SK-N-SH (cell line): ENCODE measurements around the gene RGSL1. TPM values are rescaled to one million over a fixed set of nuclear protein-coding genes. Genes with fewer than 3 reads are reported as not detected.

Experiments used
- CTCF ChIA-PET: fragments of 300-600, 350-600 bp; formaldehyde crosslinking; extraction: SDS; loops from one replicate; lab custom pipeline; 2021; lab: Yijun Ruan, JAX
- POLR2A ChIA-PET: fragments of 350-600 bp; sonication (Branson Sonifier 250); formaldehyde crosslinking; extraction: SDS; loops from one replicate; lab custom pipeline; 2020; ENCODE audit warnings: antibody characterized with exemption, inconsistent platforms; lab: Yijun Ruan, JAX
- DNase-seq: peaks from one replicate; pipeline ENCODE4 v3.0.0; 2012
- H2AFZ ChIP-seq: fragments of 200-600 bp; sonication (generic); 2 replicates; pipeline ENCODE4 v1.8.1; 2016; ENCODE audit warnings: antibody characterized with exemption, mild to moderate bottlenecking, low read depth
- H3F3A ChIP-seq: fragments of 200-600 bp; sonication (generic); replicated peaks from 2 replicates; pipeline ENCODE3; 2016; ENCODE audit warnings: antibody characterized with exemption, mild to moderate bottlenecking; ENCODE audit not compliant: insufficient read depth
- H3K27ac ChIP-seq, 2 experiments: fragments of 200-500 bp in 1 of 2; fragments of 200-600 bp in 1 of 2; sonication (Bioruptor generic) in 1 of 2; sonication (generic), shearing (Covaris generic) in 1 of 2; 2 replicates each; pipeline versions ENCODE4 v1.5.1 to v1.6.1; 2014 to 2016; ENCODE audit warnings: low read depth in 2 of 2, inconsistent platforms in 1 of 2, low read length in 1 of 2, mild to moderate bottlenecking in 1 of 2, mixed read lengths in 1 of 2
- H3K27me3 ChIP-seq: fragments of 200-600 bp; sonication (generic), shearing (Covaris generic); 2 replicates; pipeline ENCODE4 v1.6.1; 2016; ENCODE audit warnings: mixed run types; ENCODE audit not compliant: insufficient read depth
- H3K36me3 ChIP-seq, 2 experiments: fragments of 200-500 bp in 1 of 2; fragments of 200-600 bp in 1 of 2; sonication (Bioruptor generic) in 1 of 2; sonication (generic) in 1 of 2; replicated peaks in 1 of 2; 2 replicates each; pipeline versions ENCODE3 to v1.5.1; 2014 to 2016; ENCODE audit warnings: low read length in 1 of 2, mild to moderate bottlenecking in 1 of 2; ENCODE audit not compliant: insufficient read depth in 2 of 2, control insufficient read depth in 1 of 2
- H3K4me1 ChIP-seq, 2 experiments: fragments of 200-500 bp in 1 of 2; fragments of 200-600 bp in 1 of 2; sonication (Bioruptor generic) in 1 of 2; sonication (generic), shearing (Covaris generic) in 1 of 2; 2 replicates each; pipeline versions ENCODE4 v1.5.1 to v1.6.1; 2014 to 2016; ENCODE audit warnings: low read depth in 1 of 2, low read length in 1 of 2, mixed run types in 1 of 2; ENCODE audit not compliant: insufficient read depth in 2 of 2, control insufficient read depth in 1 of 2
- H3K4me2 ChIP-seq: fragments of 200-600 bp; sonication (generic), shearing (Covaris generic); 2 replicates; pipeline ENCODE4 v1.6.1; 2017; ENCODE audit warnings: mixed run types
- H3K4me3 ChIP-seq, 2 experiments: fragments of 200-500 bp in 1 of 2; fragments of 200-600 bp in 1 of 2; sonication (Bioruptor generic) in 1 of 2; sonication (generic), shearing (Covaris generic) in 1 of 2; 2 replicates each; pipeline versions ENCODE4 v1.5.1 to v1.8.1; 2014 to 2016; ENCODE audit warnings: low read depth in 2 of 2, inconsistent platforms in 1 of 2, low read length in 1 of 2, mild to moderate bottlenecking in 1 of 2, mixed read lengths in 1 of 2, moderate library complexity in 1 of 2
- H3K79me2 ChIP-seq: fragments of 200-600 bp; sonication (generic); 2 replicates; pipeline ENCODE4 v1.8.1; 2017; ENCODE audit warnings: mild to moderate bottlenecking; ENCODE audit not compliant: insufficient read depth
- H3K9ac ChIP-seq: fragments of 200-600 bp; sonication (generic); 2 replicates; pipeline ENCODE4 v1.6.1; 2017; ENCODE audit warnings: mixed run types
- H3K9me2 ChIP-seq: fragments of 200-600 bp; sonication (generic); 2 replicates; pipeline ENCODE4 v1.6.1; 2017; ENCODE audit warnings: mixed run types
- H3K9me3 ChIP-seq: fragments of 200-600 bp; sonication (generic); 2 replicates; pipeline ENCODE4 v1.6.1; 2017; ENCODE audit warnings: mixed run types, mild to moderate bottlenecking, moderate library complexity
- H4K20me1 ChIP-seq: fragments of 200-600 bp; sonication (generic); 2 replicates; pipeline ENCODE4 v1.6.1; 2017; ENCODE audit warnings: mild to moderate bottlenecking, mixed run types; ENCODE audit not compliant: insufficient read depth
- EP300 ChIP-seq, 2 experiments: IDR thresholded peaks; 2 replicates each; pipeline versions ENCODE4 v1.4.0 to v1.6.1; 2012; ENCODE audit warnings: borderline replicate concordance in 1 of 2, low read depth in 1 of 2, low read length in 1 of 2
- EZH2phosphoT487 ChIP-seq: fragments of 200-600 bp; sonication (generic); IDR thresholded peaks from 2 replicates; pipeline ENCODE4 v1.6.1; 2017; ENCODE audit warnings: low read depth, mixed run types, mild to moderate bottlenecking, antibody characterized with exemption, moderate library complexity, borderline replicate concordance
- FOXM1 ChIP-seq: IDR thresholded peaks from 2 replicates; pipeline ENCODE4 v1.4.0; 2012; ENCODE audit warnings: low read depth, mild to moderate bottlenecking
- GABPA ChIP-seq: IDR thresholded peaks from 2 replicates; pipeline ENCODE4 v1.4.0; 2012; ENCODE audit warnings: low read depth, mild to moderate bottlenecking
- GATA2 ChIP-seq: sonication (generic); formaldehyde crosslinking; IDR thresholded peaks from 2 replicates; pipeline ENCODE4 v1.5.0; 2020; ENCODE audit warnings: mild to moderate bottlenecking, missing genetic modification reagents
- NFIC ChIP-seq: IDR thresholded peaks from 2 replicates; pipeline ENCODE4 v1.4.0; 2012; ENCODE audit warnings: borderline replicate concordance
- RAD21 ChIP-seq: IDR thresholded peaks from 2 replicates; pipeline ENCODE4 v1.6.1; 2012; ENCODE audit warnings: mild to moderate bottlenecking, low read length
- RCOR1 ChIP-seq: fragments of 150-350 bp; IDR thresholded peaks from 2 replicates; pipeline ENCODE4 v1.6.1; 2017; ENCODE audit warnings: antibody characterized with exemption, low read length
- RXRA ChIP-seq: IDR thresholded peaks from 2 replicates; pipeline ENCODE4 v1.4.0; 2012; ENCODE audit warnings: low read depth, mild to moderate bottlenecking, borderline replicate concordance
- SIN3A ChIP-seq: IDR thresholded peaks from 2 replicates; pipeline ENCODE4 v1.6.1; 2012; ENCODE audit warnings: low read depth, mild to moderate bottlenecking, low read length, moderate library complexity, borderline replicate concordance
- TEAD4 ChIP-seq: IDR thresholded peaks from 2 replicates; pipeline ENCODE4 v1.4.0; 2012; ENCODE audit warnings: mild to moderate bottlenecking, borderline replicate concordance; ENCODE audit not compliant: insufficient read depth
- YY1 ChIP-seq: IDR thresholded peaks from 2 replicates; pipeline ENCODE4 v1.4.0; 2012; ENCODE audit warnings: low read depth, mild to moderate bottlenecking
- WGBS: methylation state at CpG from one replicate; pipeline ENCODE4 v1.1.6; 2017; ENCODE audit warnings: low lambda C conversion rate; 5-methylcytosine and 5-hydroxymethylcytosine counted together
- polyA plus RNA-seq, 3 experiments: library from polyadenylated mRNA; depleted of rRNA; stranded (reverse); fragments of >200 nt; gene quantifications; 2 replicates each; pipeline ENCODE4 v1.2.3, GENCODE V29; 2012
- TF ChIP-seq, protein P1 (sequence below): IDR thresholded peaks from 2 replicates; pipeline ENCODE4 v1.4.0; 2012; ENCODE audit warnings: low read depth, borderline replicate concordance
- TF ChIP-seq, protein P2 (sequence below): IDR thresholded peaks from 2 replicates; pipeline ENCODE4 v1.4.0; 2012; ENCODE audit warnings: low read depth
- TF ChIP-seq, protein P3 (sequence below): fragments of 200-600 bp; sonication (generic); IDR thresholded peaks from 2 replicates; pipeline ENCODE4 v1.6.1; 2017; ENCODE audit warnings: antibody characterized with exemption, mild to moderate bottlenecking, moderate library complexity
- TF ChIP-seq, protein P4 (sequence below): fragments of 150-350 bp; IDR thresholded peaks from 2 replicates; pipeline ENCODE4 v1.6.1; 2017; ENCODE audit warnings: antibody characterized with exemption, low read length, low read depth, borderline replicate concordance
- TF ChIP-seq, protein P5 (sequence below): fragments of 150-350 bp; IDR thresholded peaks from 2 replicates; pipeline ENCODE4 v1.6.1; 2016; ENCODE audit warnings: mild to moderate bottlenecking, low read depth, low read length
- TF ChIP-seq, protein P6 (sequence below): IDR thresholded peaks from 2 replicates; pipeline ENCODE4 v1.4.0; 2012; ENCODE audit warnings: low read depth, borderline replicate concordance

Gene RGSL1
- polyA plus RNA-seq, 1 of the 3 experiments (the other 2 are of a cell fraction), result not detected

DNA sequence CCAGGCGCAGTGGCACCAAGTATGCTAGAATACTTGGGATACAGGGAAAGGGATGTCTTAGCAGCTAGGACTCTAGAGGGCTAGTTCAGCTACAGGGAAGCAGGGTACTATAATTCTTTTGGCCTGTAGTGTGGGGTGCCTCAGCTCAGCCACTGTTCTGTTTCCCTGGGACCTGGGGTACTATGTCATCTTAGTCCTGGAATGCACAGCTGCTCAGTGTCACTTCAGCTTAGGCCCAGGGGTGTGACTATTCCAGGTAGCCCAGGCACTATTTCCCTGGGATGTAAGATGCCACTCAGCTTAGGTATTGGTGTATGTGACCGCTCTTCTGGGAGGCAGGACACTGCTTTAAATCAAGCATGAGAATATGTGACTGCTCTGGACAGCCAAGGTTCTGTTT is 34.1 kb downstream of the RGSL1 start:
- DNase-seq, result no peak
- no peaks in the 10 kb centered on the region for H3K27me3 ChIP-seq
- no peaks in the 10 kb centered on the region for H3K79me2 ChIP-seq
- H2AFZ ChIP-seq, result no peak overlapping the region
- no peaks in the 10 kb centered on the region for H3K9me2 ChIP-seq
- no peaks in the 10 kb centered on the region for H3F3A ChIP-seq
- H3K4me2 ChIP-seq, result no peak overlapping the region
- TF ChIP-seq, protein P1, sequence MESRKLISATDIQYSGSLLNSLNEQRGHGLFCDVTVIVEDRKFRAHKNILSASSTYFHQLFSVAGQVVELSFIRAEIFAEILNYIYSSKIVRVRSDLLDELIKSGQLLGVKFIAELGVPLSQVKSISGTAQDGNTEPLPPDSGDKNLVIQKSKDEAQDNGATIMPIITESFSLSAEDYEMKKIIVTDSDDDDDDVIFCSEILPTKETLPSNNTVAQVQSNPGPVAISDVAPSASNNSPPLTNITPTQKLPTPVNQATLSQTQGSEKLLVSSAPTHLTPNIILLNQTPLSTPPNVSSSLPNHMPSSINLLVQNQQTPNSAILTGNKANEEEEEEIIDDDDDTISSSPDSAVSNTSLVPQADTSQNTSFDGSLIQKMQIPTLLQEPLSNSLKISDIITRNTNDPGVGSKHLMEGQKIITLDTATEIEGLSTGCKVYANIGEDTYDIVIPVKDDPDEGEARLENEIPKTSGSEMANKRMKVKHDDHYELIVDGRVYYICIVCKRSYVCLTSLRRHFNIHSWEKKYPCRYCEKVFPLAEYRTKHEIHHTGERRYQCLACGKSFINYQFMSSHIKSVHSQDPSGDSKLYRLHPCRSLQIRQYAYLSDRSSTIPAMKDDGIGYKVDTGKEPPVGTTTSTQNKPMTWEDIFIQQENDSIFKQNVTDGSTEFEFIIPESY, result no peak
- TF ChIP-seq, protein P2, sequence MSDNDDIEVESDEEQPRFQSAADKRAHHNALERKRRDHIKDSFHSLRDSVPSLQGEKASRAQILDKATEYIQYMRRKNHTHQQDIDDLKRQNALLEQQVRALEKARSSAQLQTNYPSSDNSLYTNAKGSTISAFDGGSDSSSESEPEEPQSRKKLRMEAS, result no peak
- TF ChIP-seq TEAD4 (no peak), GATA2 (CRISPR knock-in tag) (no peak), EZH2phosphoT487 (no peak)
- TF ChIP-seq, protein P3, sequence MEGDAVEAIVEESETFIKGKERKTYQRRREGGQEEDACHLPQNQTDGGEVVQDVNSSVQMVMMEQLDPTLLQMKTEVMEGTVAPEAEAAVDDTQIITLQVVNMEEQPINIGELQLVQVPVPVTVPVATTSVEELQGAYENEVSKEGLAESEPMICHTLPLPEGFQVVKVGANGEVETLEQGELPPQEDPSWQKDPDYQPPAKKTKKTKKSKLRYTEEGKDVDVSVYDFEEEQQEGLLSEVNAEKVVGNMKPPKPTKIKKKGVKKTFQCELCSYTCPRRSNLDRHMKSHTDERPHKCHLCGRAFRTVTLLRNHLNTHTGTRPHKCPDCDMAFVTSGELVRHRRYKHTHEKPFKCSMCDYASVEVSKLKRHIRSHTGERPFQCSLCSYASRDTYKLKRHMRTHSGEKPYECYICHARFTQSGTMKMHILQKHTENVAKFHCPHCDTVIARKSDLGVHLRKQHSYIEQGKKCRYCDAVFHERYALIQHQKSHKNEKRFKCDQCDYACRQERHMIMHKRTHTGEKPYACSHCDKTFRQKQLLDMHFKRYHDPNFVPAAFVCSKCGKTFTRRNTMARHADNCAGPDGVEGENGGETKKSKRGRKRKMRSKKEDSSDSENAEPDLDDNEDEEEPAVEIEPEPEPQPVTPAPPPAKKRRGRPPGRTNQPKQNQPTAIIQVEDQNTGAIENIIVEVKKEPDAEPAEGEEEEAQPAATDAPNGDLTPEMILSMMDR, result no peak
- H3K27ac ChIP-seq, result no peak overlapping the region
- no peak overlapping the region for H3K9ac ChIP-seq
- CTCF ChIA-PET, result interaction anchor here (0.6 to 1.2 kb wide), 3 partner anchors 12 to 132 kb away, joined by 3 read pairs; no protein-coding TSS in a partner anchor
- POLR2A ChIA-PET, result no interaction called here
- no peaks in the 10 kb centered on the region for H3K4me1 ChIP-seq
- no peak overlapping the region for H3K4me3 ChIP-seq
- no peaks in the 10 kb centered on the region for H3K9me3 ChIP-seq
- WGBS, result 42% methylated on average over 2 of the region's 2 CpGs
- no peaks in the 10 kb centered on the region for H4K20me1 ChIP-seq
- H3K36me3 ChIP-seq, result no peaks in the 10 kb centered on the region

DNA sequence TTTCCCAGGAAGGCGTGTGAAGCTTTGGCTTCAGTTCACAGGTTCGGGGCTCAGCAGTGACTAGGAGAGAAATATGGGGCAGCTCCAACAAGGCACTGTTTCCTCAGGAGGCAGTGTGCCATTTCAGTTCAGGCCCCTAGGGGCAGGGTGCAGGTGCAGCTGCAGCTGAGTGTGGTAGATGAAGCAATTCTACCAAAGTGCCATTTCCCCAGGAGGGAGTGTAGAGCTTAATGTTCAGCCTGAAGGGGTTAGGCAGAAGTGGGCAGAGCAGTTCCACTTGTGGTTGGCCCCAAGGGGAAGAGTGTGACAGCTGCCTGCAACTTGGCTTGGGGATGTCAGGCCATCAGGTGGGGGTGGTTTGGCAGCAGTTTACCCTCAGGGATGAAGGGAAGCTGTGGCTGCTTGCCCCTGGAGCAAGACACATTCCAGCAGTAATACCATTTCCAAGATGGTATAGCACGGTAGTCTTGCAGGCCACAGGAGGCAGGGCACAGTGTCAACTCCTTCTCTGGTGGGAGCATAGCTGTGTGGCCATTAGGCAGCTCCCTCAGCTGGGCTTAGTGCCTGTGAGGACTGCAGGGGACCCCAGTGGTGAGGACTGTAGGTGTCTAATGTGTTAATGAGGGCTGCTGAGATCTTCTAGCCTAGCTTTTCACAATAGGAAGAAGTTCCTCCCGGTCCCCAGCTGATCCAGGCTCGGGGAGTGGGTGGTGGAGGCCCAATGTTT is 34.7 kb downstream of the RGSL1 start:
- Histone ChIP-seq H3K36me3 (no peaks in the 10 kb centered on the region), H3K9me2 (no peaks in the 10 kb centered on the region), H3K79me2 (no peaks in the 10 kb centered on the region), H3K9me3 (no peaks in the 10 kb centered on the region), H3K4me2 (no peak overlapping the region), H3K4me1 (no peaks in the 10 kb centered on the region), H3F3A (no peaks in the 10 kb centered on the region), H3K27me3 (no peaks in the 10 kb centered on the region), H3K9ac (no peak overlapping the region), H4K20me1 (no peaks in the 10 kb centered on the region), H3K27ac (no peak overlapping the region), H3K4me3 (no peak overlapping the region), H2AFZ (no peak overlapping the region)
- POLR2A ChIA-PET, result no interaction called here
- TF ChIP-seq, protein P4, sequence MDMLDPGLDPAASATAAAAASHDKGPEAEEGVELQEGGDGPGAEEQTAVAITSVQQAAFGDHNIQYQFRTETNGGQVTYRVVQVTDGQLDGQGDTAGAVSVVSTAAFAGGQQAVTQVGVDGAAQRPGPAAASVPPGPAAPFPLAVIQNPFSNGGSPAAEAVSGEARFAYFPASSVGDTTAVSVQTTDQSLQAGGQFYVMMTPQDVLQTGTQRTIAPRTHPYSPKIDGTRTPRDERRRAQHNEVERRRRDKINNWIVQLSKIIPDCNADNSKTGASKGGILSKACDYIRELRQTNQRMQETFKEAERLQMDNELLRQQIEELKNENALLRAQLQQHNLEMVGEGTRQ, result no peak
- no peak for TF ChIP-seq RAD21
- no peak for TF ChIP-seq YY1
- TF ChIP-seq SIN3A, result no peak
- TF ChIP-seq EZH2phosphoT487, result no peak
- TF ChIP-seq RXRA, result no peak
- TF ChIP-seq, protein P5, sequence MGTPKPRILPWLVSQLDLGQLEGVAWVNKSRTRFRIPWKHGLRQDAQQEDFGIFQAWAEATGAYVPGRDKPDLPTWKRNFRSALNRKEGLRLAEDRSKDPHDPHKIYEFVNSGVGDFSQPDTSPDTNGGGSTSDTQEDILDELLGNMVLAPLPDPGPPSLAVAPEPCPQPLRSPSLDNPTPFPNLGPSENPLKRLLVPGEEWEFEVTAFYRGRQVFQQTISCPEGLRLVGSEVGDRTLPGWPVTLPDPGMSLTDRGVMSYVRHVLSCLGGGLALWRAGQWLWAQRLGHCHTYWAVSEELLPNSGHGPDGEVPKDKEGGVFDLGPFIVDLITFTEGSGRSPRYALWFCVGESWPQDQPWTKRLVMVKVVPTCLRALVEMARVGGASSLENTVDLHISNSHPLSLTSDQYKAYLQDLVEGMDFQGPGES, result no peak
- no peak for TF ChIP-seq NFIC
- no peak for TF ChIP-seq FOXM1
- no peak for TF ChIP-seq RCOR1
- no peak for TF ChIP-seq GABPA
- TF ChIP-seq, protein P6, sequence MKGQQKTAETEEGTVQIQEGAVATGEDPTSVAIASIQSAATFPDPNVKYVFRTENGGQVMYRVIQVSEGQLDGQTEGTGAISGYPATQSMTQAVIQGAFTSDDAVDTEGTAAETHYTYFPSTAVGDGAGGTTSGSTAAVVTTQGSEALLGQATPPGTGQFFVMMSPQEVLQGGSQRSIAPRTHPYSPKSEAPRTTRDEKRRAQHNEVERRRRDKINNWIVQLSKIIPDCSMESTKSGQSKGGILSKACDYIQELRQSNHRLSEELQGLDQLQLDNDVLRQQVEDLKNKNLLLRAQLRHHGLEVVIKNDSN, result no peak
- TF ChIP-seq EP300 (IDR thresholded peaks at IDR 0.05; ENCODE audit: borderline replicate concordance in 1 of 2, low read depth in 1 of 2, low read length in 1 of 2), result no peak
- 8% methylated on average over 3 of the region's 5 CpGs for WGBS
- DNase-seq, result peak; percentile 7
- CTCF ChIA-PET, result interaction anchor here (0.9 to 1.2 kb wide), 2 partner anchors 11 to 17 kb away, joined by 3 read pairs; no protein-coding TSS in a partner anchor
